Kidney (tissue), 14 donors: Measurements from ENCODE around the gene CMSS1. TPM values are rescaled to one million over a fixed set of nuclear protein-coding genes. Genes with fewer than 3 reads are reported as not detected.
A peak's percentile ranks its signal among the peaks of the same experiment; 100 is the strongest.

Experiments used
- DNase-seq, 5 donors: peaks; one replicate each; pipeline ENCODE4 v3.0.0-alpha.2; 2013 to 2020
- FAIRE-seq: peaks from 2 replicates; lab custom pipeline; 2012; peaks lifted over from hg19 to GRCh38; lab: Jason Lieb, UNC
- H3K27ac ChIP-seq, 2 donors: one replicate each; pipeline ENCODE4 v1.7.0; 2013; ENCODE audit warnings: low read depth in 2 of 2, low read length in 2 of 2, inconsistent platforms in 1 of 2
- H3K27me3 ChIP-seq: one replicate; pipeline ENCODE4 v1.7.1; 2013; ENCODE audit warnings: low read length, inconsistent platforms; ENCODE audit not compliant: control insufficient read depth, insufficient read depth
- H3K36me3 ChIP-seq, 3 donors: one replicate each; pipeline versions ENCODE4 v1.7.0 to v1.7.1; 2013; ENCODE audit warnings: low read length in 3 of 3, control low read depth in 1 of 3, inconsistent platforms in 1 of 3; ENCODE audit not compliant: insufficient read depth in 3 of 3, control insufficient read depth in 2 of 3
- H3K4me1 ChIP-seq, 3 donors: one replicate each; pipeline versions ENCODE4 v1.7.0 to v1.7.1; 2013; ENCODE audit warnings: low read length in 3 of 3, inconsistent platforms in 1 of 3, low read depth in 1 of 3; ENCODE audit not compliant: control insufficient read depth in 2 of 3, insufficient read depth in 2 of 3
- H3K4me3 ChIP-seq, 3 donors: one replicate each; pipeline versions ENCODE4 v1.7.0 to v1.8.1; 2013; ENCODE audit warnings: low read length in 3 of 3, control low read depth in 1 of 3, inconsistent platforms in 1 of 3
- H3K9ac ChIP-seq, 3 donors: one replicate each; pipeline versions ENCODE4 v1.7.0 to v1.7.1; 2013; ENCODE audit warnings: low read length in 3 of 3, control low read depth in 1 of 3, inconsistent platforms in 1 of 3
- H3K9me3 ChIP-seq, 3 donors: one replicate each; pipeline versions ENCODE4 v1.7.0 to v1.7.1; 2013; ENCODE audit warnings: low read length in 3 of 3, control low read depth in 1 of 3, inconsistent platforms in 1 of 3; ENCODE audit not compliant: control insufficient read depth in 2 of 3, insufficient read depth in 1 of 3
- intact Hi-C: fragments of 100-400 bp; cut with DNase I; formaldehyde crosslinking; loops from one replicate; pipeline ENCODE4 v1.11.1; 2022
- polyA plus RNA-seq: library from polyadenylated mRNA; stranded (reverse); fragments of 350-450 nt; fragmentation: Illumina TruSeq; extraction: RNeasy Lipid Tissue Mini Kit (QIAGEN cat#74804); gene quantifications from one replicate; pipeline ENCODE4 v1.2.3, GENCODE V29; 2014; ENCODE audit warnings: low read depth, low replicate concordance; ENCODE audit not compliant: insufficient read depth
- total RNA-seq: library from RNA; stranded (reverse); fragmentation: NEBNext Ultra II Directional; extraction: Animal tissue kit (Norgen Biotek cat#: 25700); gene quantifications from one replicate; pipeline ENCODE4 v1.2.1, GENCODE V29; 2021
- TF ChIP-seq, protein P1 (sequence below): IDR thresholded peaks from 3 replicates; pipeline ENCODE4 v1.5.1; 2012; ENCODE audit warnings: mild to moderate bottlenecking, moderate library complexity, borderline replicate concordance; ENCODE audit not compliant: insufficient read depth; ENCODE audit errors: extremely low read depth
- donor health status: control.
- donor health status: control.
- donor health status: control.
- donor health status: control.
- donor health status: control.
- donor health status: DM: yes; HTN: yes; CAD: no.
- donor health status: Normal renal cell carcinoma (clear cell type).

The CMSS1 gene
- total and polyA plus RNA-seq, 2 donors from 2014 or later: 26.4 to 27.0 TPM

DNA sequence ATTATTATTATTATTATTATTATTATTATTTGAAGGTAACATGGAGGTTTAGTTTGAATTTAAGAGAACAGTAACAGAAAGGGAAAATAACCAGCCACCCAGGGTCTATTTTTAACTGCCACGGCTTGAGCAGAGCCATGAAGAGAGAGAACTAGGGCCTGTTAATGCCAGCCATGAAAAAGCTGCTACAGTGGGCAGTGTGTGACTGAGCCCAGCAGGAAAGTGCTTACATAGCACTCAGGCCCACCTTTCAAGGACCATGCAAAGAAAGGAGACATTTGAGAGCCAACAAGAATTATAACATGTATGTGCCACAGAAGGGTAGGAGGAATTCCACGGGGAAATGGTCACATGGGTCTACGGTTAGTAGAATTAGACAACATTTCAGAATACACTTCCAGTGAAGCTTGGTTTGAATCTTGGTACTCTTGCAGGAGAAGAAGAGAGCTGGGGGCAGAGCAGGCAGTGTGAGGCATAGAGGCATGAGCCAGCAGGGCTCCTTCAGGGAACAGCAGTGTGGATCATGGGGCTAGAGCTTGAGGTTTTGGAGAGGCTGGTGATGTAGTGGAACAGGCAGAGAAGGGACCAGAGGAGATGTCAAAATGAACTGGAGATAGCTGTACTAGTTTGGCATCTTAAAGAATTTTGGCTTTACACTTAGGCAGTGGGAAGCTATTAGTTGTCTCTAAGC is 140.7 kb downstream of the CMSS1 start:
- H3K4me3 ChIP-seq: no peak overlapping the region
- H3K27ac ChIP-seq: no peak overlapping the region
- DNase-seq: no peak
- TF ChIP-seq, protein P1, sequence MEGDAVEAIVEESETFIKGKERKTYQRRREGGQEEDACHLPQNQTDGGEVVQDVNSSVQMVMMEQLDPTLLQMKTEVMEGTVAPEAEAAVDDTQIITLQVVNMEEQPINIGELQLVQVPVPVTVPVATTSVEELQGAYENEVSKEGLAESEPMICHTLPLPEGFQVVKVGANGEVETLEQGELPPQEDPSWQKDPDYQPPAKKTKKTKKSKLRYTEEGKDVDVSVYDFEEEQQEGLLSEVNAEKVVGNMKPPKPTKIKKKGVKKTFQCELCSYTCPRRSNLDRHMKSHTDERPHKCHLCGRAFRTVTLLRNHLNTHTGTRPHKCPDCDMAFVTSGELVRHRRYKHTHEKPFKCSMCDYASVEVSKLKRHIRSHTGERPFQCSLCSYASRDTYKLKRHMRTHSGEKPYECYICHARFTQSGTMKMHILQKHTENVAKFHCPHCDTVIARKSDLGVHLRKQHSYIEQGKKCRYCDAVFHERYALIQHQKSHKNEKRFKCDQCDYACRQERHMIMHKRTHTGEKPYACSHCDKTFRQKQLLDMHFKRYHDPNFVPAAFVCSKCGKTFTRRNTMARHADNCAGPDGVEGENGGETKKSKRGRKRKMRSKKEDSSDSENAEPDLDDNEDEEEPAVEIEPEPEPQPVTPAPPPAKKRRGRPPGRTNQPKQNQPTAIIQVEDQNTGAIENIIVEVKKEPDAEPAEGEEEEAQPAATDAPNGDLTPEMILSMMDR: no peak
- no peaks in the 10 kb centered on the region for H3K36me3 ChIP-seq
- no peaks in the 10 kb centered on the region for H3K9me3 ChIP-seq
- H3K9ac ChIP-seq: no peak overlapping the region
- no peaks in the 10 kb centered on the region for H3K27me3 ChIP-seq
- H3K4me1 ChIP-seq: peaks cover 0 to 5% (median 3%) of the 10 kb centered on the region in 3 donors
- intact Hi-C loops: no loop called here
- FAIRE-seq: no peak

DNA sequence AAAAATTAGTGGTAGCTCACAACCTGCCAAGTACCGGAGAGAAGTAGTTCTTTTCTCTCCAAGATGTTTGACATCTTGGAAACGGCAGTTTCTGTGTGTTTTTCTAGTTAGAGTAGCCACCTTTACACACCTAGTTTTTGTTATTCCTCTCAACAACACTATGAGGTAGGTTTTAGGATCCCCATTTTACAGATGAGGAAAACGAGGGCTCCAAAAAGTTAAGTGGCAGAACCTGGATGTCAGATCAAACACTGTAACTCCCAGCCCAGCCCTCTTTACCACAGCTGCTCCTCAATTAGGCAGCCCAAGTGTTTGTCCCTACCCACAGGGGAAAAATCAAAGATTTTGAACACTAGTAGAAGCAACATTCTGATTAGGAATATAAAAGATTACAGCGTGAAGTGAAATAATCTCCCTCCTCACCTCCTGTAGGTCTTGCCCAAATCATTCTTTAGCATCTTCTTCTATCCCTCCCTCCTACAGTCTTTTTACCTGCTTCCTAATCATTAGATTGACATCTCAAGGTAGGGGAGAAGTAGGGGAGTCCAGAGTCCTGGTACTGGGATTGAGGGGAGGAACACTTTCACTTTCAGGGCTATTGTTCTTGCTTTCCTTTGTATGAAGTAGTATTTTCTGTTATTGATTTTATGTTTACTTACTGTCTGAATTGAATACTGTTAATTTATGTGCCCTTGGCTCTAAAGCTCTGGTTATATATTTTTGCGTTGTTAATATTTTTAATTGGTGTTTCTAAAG is 142.6 kb downstream of the CMSS1 start:
- Histone ChIP-seq H3K36me3 (no peaks in the 10 kb centered on the region), H3K27ac (peak overlapping the region in 1 of 2 donors; percentile 51), H3K9me3 (no peaks in the 10 kb centered on the region), H3K4me1 (peaks cover 0 to 5% (median 3%) of the 10 kb centered on the region in 3 donors), H3K9ac (no peak overlapping the region), H3K4me3 (peak overlapping the region in 1 of 3 donors; percentile 5), H3K27me3 (no peaks in the 10 kb centered on the region)
- FAIRE-seq (no peak), DNase-seq (no peak)
- TF ChIP-seq, protein P1: no peak
- intact Hi-C loops: no loop called here

DNA sequence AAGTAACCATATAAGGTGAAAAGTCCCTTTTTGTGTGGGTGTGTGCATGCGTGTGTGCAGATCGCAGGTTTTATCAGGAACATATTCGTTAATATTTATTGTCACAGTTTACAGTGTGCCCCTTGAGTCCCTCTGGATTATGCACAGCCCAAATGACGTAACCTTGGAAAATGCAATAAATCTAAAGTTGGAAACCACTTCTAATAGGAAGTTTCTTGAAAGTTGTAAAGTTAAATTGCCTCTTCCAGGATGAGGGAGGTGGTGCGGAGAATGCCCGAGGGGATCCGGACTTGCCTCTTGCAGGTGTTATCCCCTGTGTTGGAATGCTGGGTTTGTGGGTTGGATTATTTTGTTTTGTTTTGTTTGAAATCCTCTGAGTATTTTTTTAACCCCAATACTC is 143.3 kb downstream of the CMSS1 start:
- Histone ChIP-seq H3K36me3 (no peaks in the 10 kb centered on the region), H3K9ac (no peak overlapping the region), H3K27ac (peak overlapping the region in 1 of 2 donors; percentile 51), H3K4me1 (peaks cover 0 to 3% (median 0%) of the 10 kb centered on the region in 3 donors), H3K27me3 (no peaks in the 10 kb centered on the region), H3K4me3 (peak overlapping the region in 2 of 3 donors; percentile 5 to 16), H3K9me3 (no peaks in the 10 kb centered on the region)
- intact Hi-C loops: no loop called here
- DNase-seq (peak in 4 of 5 donors; percentile 53 to 88 (median 70)), FAIRE-seq (no peak)
- TF ChIP-seq, protein P1: no peak
